H4 (cell line): ENCODE data around the gene SLC12A7. TPM values are rescaled to one million over a fixed set of nuclear protein-coding genes. Genes with fewer than 3 reads are reported as not detected.

Experiments
- DNase-seq: peaks from one replicate; pipeline ENCODE4 v3.0.0-alpha.2; 2015; ENCODE audit warnings: low spot score
- total RNA-seq: library from RNA; depleted of rRNA; stranded (reverse); fragments of >200 nt; shearing (Covaris generic); gene quantifications from 2 replicates; pipeline ENCODE4 v1.2.3, GENCODE V29; 2014

The SLC12A7 gene
- total RNA-seq, 1 experiment from 2014 or later = 8.8 TPM

DNA sequence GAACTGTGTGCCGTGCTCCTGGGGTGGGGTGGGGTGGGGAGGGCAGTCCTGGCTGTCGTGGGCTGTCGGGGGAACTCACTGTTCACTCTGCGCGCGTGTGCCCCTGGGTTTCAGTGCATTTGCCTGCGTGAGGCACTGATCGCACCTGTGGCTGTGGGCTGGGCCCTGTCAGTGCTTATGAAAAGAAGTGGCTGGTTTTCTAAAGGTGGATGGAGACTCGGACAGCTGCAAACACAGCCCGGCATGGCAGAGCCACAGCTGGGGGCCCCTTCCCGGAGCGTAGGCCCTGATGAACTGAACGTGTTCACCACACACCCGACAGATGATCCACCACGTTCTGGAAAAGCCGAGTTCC is 60.5 kb downstream of the SLC12A7 start:
- DNase-seq = no peak

DNA sequence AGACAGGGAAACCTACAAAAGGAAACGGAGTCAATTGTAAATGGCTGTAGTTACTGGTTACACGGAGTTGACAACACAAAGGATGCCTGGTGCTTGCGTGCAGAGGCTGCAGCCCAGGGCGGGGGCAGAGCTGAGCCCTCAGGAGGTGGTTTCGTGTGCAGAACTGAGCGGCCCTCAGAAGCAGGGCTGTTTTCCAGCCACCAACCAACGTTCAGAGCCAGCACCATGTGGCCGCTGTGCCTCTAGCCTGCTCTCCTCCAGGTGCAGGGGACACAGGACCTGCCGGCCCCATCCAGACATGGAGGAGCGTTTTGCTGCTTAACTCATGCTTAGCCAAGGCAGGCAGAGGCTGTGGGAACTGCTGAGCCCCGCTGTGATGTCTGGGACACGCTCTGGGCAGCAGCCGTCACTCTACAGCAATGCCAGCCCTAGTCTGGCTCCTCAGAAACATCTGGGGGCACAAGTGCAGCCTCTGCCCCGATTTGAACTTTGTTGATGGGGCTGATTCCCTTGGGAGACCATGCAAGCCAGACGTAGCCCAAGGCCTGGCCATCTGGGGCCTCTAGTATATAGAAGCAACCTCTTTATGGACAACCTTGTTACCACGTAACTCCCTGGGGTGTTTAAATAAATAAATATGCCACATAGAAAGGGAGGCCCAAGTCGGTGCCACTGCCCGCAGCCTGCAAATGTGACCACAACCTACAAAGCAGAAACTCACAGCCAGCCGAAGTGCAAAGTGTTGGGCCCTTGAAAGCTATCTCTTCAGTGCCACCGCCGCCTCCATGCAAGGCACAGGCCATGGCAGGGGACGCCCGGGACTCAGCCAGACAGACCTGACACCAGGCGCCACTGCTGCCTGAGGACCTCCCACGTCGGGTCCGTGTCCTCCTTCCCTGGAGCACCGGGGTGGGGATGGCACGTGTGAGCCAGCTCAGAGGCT is 61.2 kb downstream of the SLC12A7 start:
- DNase-seq = no peak

DNA sequence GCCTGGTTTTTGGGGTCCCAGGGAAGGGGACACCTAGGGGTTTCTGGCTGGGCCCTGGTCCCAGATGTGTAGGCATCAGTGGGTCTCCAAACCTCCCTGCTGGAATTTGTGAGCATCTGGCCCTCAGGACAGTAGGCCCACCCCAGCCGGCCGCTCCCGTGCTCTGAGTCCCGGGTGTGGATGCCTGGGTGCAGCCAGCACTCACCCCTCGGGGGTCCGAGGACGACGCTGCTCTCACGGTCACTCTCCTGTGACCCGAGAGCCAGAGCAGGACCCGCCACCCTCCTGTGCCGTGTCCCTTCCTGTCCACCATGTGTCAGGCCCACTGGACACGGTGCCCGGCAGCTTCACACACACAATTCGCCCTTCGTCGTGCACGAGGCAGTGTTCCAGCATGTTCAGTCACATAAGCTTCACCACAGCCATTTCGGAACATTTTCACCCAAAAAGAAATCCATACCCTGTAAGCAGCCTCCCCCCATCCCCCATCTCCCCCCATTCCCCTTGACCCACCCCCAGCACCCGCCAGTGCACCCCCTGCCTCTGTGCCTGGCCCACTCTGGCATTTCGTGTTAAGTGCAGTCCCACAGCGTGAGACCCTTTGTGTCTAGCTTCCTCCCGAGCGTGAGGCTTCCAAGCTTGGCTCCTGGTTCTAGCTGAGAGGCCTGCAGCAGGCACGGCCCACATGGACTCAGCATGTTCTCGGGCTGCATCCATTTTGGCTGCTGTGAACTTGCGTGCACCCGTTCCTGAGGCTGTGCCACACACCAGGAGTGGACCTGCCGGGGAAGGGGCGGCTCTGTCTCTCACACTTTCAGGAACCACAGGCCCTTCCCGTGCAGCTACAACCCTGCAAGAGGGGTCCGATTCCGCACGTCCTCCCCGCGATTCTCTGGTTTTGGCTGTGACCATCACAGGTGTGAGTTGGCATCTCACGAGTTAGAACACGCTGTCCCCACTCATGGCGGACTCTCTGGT is 62.7 kb downstream of the SLC12A7 start:
- DNase-seq = no peak

DNA sequence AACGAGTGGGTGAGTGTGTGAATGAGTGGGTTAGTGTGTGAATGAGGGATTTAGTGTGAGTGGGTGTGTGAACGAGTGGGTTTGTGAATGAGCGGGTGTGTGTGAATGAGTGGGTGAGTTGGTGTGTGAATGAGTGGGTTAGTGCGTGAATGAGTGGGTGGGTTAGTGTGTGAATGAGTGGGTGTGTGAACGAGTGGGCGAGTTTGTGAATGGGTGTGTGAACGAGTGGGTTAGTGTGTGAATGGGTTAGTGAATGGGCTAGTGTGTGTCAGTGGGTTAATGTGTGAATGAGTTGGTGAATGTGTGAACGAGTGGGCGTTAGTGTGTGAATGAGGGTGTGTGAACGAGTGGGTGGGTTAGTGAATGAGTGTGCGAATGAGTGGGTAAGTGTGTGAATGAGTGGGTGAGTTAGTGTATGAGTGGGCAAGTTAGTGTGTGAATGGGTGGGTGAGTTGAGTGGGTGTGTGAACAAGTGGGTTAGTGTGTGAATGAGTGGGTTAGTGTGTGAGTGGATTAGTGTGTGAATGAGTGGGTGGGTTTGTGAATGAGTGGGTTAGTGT is 63.6 kb downstream of the SLC12A7 start:
- DNase-seq = no peak

DNA sequence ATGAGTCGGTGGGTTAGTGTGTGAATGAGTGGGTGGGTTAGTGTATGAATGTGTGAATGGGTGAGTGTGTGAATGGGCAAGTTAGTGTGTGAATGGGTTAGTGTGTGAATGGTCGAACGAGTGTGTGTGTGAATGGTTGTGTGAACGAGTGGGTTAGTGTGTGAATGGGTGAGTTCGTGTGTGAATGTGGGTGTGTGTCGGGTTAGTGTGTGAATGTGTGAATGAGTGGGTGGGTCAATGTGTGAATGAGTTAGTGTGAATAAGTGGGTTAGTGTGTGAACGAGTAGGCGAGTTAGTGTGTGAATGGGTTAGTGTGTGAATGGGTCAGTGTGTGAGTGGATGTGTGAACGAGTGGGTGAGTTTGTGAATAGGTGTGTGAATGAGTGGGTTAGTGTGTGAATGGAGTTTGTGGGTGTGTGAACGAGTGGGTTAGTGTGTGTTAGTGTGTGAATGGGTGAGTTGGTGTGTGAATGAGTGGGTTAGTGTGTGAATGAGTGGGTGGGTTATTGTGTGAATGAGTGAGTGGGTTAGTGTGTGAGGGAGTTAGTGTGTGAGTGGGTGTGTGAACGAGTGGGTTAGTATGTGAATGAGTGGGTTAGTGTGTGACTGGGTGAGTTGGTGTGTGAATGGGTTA is 64.4 kb downstream of the SLC12A7 start:
- no peak for DNase-seq

DNA sequence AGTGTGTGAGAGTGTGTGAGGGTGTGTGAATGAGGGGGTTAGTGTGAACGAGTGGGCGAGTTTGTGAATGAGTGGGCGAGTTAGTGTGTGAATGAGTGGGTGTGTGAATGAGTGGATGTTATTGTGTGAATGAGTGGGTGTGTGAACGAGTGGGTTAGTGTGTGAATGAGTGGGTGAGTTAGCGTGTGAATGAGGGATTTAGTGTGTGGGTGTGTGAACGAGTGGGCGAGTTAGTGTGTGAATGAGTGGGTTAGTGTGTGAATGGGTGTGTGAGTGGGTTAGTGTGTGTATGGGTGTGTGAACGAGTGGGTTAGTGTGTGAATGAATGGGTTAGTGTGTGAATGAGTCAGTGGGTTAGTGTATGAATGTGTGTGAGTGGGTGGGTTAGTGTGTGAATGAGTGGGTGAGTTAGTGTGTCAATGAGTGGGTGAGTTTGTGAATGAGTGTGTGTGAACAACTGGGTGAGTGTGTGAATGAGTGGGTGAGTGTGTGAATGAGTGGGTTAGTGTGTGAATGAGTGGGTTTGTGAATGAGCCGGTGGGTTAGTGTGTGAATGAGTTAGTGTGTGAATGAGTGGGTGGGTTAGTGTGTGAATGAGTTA is 65.8 kb downstream of the SLC12A7 start:
- no peak for DNase-seq

DNA sequence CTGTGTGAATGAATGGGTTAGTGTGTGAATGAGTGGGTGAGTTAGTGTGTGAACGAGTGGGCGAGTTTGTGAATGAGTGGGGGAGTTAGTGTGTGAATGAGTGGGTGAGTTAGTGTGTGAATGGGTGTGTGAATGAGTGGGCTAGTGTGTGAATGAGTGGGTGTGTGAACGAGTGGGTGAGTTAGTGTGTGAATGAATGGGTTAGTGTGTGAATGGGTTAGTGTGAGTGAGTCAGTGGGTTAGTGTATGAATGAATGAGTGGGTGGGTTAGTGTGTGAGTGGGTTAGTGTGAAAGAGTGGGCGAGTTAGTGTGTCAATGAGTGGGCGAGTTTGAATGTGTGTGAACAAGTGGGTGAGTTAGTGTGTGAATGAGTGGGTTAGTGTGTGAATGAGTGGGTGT is 67.7 kb downstream of the SLC12A7 start:
- no peak for DNase-seq

DNA sequence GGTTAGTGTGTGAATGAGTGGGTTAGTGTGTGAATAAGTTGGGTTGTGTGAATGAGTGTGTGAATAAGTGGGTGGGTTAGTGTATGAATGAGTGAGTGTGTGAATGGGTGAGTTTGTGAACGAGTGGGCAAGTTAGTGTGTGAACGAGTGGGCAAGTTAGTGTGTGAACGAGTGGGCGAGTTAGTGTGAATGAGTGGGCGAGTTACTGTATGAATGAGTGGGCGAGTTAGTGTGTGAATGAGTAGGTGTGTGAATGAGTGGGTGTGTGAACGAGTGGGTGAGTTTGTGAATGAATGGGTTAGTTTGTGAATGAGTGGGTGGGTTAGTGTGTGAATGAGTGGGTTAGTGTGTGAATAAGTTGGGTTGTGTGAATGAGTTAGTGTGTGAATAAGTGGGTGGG is 68.5 kb downstream of the SLC12A7 start:
- DNase-seq = no peak

DNA sequence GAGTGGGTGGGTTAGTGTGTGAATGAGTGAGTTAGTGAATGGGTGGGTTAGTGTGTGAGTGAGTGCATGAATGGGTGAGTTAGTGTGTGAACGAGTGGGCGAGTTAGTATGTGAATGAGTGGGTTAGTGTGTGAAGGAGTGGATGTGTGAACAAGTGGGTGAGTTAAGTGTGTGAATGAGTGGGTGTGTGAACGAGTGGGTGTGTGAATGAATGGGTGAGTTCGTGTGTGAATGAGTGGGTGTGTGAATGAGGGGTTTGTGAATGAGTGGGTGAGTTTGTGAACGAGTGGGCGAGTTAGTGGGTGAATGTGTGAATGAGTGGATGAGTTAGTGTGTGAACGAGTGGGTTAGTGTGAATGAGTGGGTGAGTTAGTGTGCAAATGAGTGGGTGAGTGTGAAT is 69.2 kb downstream of the SLC12A7 start:
- DNase-seq = no peak

DNA sequence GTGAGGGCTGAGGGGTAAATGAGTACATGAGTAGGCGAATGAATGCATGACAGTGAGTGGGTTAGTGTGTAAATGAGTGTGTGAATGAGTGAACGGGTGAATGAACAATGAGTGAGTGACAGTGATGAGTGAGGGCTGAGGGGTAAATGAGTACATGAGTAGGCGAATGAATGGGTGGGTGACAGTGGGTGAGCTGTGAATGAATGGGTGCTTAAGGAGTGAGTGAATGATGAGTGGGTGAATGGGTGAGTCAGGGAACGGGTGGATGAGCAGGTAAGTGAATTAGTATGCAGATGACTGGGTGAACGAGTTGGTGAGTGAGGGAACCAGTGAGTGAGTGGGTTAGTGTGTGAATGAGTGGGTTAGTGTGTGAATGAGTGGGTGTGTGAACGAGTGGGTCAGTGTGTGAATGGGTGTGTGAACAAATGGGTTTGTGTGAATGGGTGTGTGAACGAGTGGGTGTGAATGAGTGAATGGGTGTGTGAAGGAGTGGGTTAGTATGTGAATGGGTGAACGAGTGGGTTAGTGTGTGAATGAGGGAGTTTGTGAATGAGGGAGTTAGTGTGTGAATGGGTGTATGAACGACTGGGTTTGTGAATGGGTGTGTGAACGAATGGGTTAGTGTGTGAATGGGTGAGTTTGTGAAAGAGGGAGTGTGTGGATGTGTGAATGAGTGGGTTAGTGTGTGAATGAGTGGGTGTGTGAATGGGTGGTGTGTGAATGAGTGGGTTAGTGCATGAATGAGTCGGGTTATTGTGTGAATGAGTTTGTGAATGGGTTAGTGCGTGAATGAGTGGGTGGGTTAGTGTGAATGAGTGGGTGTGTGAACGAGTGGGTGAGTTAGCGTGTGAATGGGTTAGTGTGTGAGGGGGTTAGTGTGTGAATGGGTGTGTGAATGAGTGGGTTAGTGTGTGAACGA is 70.4 kb downstream of the SLC12A7 start:
- DNase-seq = no peak

DNA sequence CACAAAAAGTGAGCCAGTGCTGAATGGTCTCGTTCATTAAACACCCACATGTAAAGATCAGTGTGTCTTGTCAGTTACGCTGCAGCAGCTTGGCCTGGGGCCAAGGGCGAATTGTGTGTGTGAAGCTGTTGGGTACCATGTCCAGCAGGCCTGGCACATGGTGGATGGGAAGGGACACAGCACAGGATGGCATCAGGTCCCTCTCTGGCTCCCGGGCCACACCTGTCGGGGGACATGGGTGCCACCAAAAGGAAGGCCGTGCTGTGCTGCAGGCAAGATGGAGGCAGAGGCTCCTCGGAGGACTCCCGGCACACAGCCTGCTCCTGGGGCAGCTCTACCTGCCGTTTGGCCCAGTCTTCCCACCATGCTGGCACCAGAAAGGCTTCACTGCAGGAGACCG is 71.3 kb downstream of the SLC12A7 start:
- DNase-seq = no peak

DNA sequence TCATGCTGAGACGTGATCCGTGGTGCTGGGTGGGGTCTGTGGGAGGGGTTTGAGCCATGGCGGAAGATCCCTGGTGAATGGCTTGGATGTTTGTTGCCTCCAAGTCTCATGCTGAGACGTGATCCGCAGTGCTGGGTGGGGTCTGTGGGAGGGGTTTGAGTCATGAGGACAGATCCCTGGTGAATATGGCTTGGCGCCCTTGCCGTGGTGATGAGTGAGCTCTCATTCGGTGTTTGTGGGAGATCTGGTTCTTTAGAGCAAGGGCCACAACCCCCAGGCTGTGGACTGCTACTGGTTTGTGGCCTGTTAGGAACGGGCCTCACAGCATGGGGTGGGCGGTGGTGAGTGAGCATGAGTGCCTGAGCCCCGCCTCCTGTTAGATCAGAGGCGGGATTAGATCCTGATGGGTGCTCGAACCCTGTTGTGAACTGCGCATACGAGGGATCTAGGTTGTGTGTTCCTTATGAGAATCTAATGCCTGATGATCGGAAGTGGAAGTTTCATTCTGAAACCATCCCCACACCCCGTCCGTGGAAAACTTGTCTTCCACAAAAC is 72.1 kb downstream of the SLC12A7 start:
- DNase-seq = no peak

DNA sequence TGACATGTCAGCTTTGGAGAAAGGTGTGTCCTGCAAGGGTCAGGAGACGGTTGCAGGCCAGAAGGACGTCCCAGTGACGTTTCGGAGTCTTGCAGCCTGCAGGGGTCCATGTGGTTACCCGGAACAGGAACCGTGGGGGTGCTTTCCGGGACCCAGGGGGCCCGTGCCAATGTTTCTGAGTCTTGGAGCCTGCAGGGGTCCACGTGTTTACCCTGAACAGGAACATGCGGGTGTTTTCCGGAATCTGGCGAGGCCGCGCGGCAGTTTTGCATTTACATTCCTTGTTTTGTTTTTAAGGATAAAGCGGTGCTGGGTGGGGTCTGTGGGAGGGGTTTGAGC is 72.7 kb downstream of the SLC12A7 start:
- no peak for DNase-seq

DNA sequence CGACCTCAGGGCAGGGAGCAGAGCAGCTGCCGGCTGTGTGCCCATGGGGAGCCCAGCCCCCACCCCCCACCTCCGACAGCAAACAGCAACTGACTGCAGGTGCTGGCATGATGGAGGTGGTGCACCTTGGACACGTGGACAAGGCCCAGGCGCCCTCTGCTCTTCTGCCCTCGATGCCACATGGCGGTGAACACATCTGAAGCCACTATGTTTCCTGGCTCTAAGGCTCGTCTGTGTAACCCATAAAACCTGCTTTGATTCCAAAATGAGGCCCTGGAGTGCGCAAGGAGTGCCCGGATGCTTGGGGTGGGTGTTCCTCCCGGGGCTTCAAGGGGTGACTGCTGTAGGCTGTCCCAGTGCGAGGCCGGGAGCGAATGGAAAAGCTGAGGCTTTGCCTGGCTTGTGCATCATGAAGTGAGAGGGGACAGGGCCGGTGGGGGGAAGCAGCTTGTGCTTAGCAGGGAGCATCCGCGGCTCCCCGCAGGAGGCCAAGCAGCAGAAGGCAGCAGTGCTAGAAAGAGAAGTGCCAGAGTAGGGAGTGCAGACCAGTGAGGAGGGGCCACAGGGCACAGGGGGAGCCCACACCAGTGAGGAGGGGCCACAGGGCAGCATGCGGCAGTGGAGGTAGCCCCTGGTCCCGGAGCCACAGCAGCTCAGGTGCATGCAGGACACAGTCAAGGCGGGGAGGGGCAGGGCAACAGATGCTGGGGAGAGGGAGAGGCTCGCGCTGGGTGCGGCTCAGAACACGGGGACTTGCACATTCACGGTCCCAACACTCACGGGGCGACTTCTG is 73.2 kb downstream of the SLC12A7 start:
- DNase-seq = no peak

DNA sequence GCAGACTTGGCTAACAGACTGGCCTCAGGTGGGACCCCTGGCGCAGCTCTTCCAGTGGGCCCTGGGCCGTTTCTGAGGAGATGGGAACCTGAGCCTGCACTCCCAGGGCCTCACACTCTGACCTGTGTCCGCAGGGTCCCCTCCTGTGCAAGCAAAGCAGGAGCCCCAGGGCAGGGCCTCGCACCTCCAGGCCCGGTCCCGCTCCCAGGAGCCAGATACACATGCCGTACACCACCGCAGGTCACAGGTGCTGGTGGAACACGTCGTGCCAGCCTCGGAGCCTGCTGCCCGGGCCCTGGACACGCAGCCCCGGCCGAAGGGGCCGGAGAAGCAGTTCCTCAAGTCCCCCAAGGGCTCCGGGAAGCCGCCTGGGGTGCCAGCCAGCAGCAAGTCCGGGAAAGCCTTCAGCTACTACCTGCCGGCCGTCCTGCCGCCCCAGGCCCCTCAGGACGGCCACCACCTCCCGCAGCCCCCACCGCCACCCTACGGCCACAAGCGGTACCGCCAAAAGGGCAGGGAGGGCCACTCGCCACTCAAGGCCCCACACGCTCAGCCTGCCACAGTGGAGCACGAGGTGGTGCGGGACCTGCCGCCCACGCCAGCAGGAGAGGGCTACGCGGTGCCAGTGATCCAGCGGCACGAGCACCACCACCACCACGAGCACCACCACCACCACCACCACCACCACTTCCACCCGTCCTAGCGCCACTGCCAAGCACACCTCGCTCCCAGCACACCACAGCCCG is 74.0 kb downstream of the SLC12A7 start:
- DNase-seq = no peak

DNA sequence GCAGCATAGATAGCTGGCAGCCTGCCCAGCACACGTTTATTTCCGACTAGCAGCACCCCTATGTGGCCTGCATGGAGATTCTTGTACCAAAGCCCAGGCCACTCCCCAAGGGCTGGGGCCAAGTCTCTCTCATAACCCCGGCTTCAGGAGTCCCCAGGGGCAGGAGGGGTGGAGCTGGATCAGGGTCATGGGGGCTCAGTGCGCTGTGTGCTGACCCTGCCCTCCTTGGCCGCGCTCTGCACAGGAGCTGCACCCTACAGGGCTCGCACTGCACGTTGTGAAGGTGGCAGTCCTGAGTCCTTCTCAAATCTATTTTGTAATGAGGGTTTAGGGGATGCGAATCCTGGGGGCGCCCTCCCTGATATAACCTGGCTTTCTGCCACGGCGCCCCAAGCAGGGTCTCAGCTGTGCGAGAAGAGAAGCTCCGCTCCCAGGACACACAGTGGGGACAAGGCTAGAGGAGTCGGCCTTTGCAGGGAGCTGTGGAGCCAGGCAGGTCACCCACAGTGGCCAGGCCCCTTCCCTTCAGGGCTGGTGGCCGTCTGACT is 74.7 kb downstream of the SLC12A7 start:
- no peak for DNase-seq

DNA sequence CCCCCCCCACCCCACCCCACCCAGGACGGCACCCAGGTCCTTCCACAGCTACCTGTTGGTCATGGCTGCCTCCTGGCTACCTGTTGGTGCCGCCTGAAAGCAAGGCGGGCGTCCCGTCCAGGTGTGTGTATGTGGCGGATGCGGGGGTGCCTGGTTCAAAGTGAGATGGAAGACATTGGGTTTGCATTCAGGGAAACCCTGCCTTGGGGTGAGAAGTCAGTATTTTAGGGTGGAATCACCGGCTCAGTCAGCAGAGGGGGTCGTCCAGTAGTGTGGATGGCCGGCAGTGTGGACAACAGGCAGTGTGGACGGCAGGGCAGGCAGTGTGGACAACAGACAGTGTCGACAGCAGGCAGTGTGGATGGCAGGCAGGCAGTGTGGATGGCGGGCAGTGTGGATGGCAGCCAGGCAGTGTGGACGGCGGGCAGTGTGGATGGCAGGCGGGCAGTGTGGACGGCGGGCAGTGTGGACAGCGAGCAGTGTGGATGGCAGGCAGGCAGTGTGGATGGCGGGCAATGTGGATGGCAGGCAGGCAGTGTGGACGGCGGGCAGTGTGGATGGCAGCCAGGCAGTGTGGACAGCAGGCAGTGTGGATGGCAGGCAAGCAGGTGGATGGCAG is 75.2 kb downstream of the SLC12A7 start:
- no peak for DNase-seq
